SU-DHL-6 (cell line): ENCODE results near the gene SYNPR.

ENCODE experiments used
- H2AFZ ChIP-seq: fragments of 200-600 bp; sonication (generic); 2 replicates; pipeline ENCODE4 v1.6.1; 2014; ENCODE audit warnings: low read depth, mild to moderate bottlenecking, moderate library complexity, mixed read lengths, antibody characterized with exemption, low read length; ENCODE audit not compliant: severe bottlenecking
- H3F3A ChIP-seq: fragments of 200-600 bp; shearing (Covaris generic); 2 replicates; pipeline ENCODE4 v1.6.0; 2016; ENCODE audit warnings: antibody characterized with exemption, mild to moderate bottlenecking; ENCODE audit not compliant: insufficient read depth
- H3K27ac ChIP-seq: fragments of 200-600 bp; sonication (generic); 2 replicates; pipeline ENCODE4 v1.5.1; 2016; ENCODE audit warnings: low read depth, mild to moderate bottlenecking, low read length, moderate library complexity, mixed read lengths
- H3K27me3 ChIP-seq: fragments of 200-600 bp; sonication (generic), shearing (Covaris generic); 2 replicates; pipeline ENCODE4 v1.6.0; 2014; ENCODE audit warnings: mild to moderate bottlenecking, low read length
- H3K36me3 ChIP-seq: fragments of 200-600 bp; sonication (generic); 2 replicates; pipeline ENCODE4 v1.6.1; 2014; ENCODE audit warnings: mild to moderate bottlenecking, low read length, mixed read lengths
- H3K4me2 ChIP-seq: fragments of 300-600, 200-600 bp; shearing (Covaris generic), sonication (generic); 2 replicates; pipeline ENCODE4 v1.6.0; 2014; ENCODE audit warnings: low read length, low read depth, mild to moderate bottlenecking; ENCODE audit not compliant: poor library complexity, severe bottlenecking
- H3K4me3 ChIP-seq: fragments of 200-600 bp; sonication (generic); 2 replicates; pipeline ENCODE4 v1.5.1; 2014; ENCODE audit warnings: antibody characterized with exemption, low read length, mild to moderate bottlenecking, mixed read lengths; ENCODE audit not compliant: insufficient read depth, poor library complexity, severe bottlenecking
- H3K79me2 ChIP-seq: fragments of 200-600 bp; sonication (generic); 2 replicates; pipeline ENCODE4 v1.6.1; 2014; ENCODE audit warnings: mild to moderate bottlenecking, low read length, moderate library complexity; ENCODE audit not compliant: insufficient read depth
- H3K9ac ChIP-seq: fragments of 200-600 bp; sonication (generic); 2 replicates; pipeline ENCODE4 v1.7.0; 2014; ENCODE audit warnings: mild to moderate bottlenecking, low read length
- H3K9me2 ChIP-seq: fragments of 200-600 bp; sonication (generic); replicated peaks from 2 replicates; pipeline ENCODE4 v1.6.1; 2014; ENCODE audit warnings: low read length; ENCODE audit not compliant: insufficient read depth
- H3K9me3 ChIP-seq: fragments of 200-600 bp; sonication (generic); 2 replicates; pipeline ENCODE4 v1.6.1; 2014; ENCODE audit warnings: low read length, mixed read lengths; ENCODE audit not compliant: insufficient read depth
- H4K20me1 ChIP-seq: fragments of 200-600 bp; sonication (generic); 2 replicates; pipeline ENCODE4 v1.6.1; 2014; ENCODE audit warnings: low read depth, mild to moderate bottlenecking, antibody characterized with exemption, low read length, moderate library complexity, mixed read lengths
- EZH2phosphoT487 ChIP-seq: fragments of 200-600 bp; sonication (generic), shearing (Covaris generic); conservative IDR thresholded peaks from 2 replicates; pipeline ENCODE4 v1.6.1; 2018; ENCODE audit warnings: mild to moderate bottlenecking, antibody characterized with exemption, low read length, moderate library complexity, mixed read lengths
- TF ChIP-seq, protein P1 (sequence below): fragments of 200-600 bp; sonication (generic); IDR thresholded peaks from one replicate; pipeline ENCODE4 v1.5.1; 2017; ENCODE audit warnings: antibody characterized with exemption, mild to moderate bottlenecking, low read length, moderate library complexity; ENCODE audit not compliant: insufficient read depth, poor library complexity, severe bottlenecking

The SYNPR gene

DNA sequence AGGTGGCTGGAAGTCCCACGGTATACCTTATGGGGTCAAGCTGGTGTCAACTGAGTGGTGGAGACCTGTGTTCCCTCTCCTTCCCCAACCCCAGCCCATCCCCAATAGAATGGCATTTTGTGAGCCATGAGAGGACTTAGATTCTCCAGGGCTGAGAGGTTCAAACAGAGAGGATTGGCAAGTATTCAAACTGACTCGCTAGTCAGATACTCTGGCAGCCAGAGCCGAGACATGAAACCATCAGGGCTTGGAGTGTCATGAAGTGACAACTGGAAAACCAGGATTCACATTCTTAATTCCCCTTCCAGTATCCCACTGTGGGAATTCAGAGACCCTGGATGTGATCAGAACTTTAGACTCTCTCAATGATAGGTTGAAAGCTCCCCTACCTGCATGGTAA lies 215.0 kb downstream of the SYNPR start:
- Histone ChIP-seq H3K79me2 (no peaks in the 10 kb centered on the region), H3K9ac (no peak overlapping the region), H3K9me2 (no peaks in the 10 kb centered on the region), H3K4me2 (no peak overlapping the region), H3K4me3 (no peak overlapping the region), H3K27me3 (no peaks in the 10 kb centered on the region), H4K20me1 (no peaks in the 10 kb centered on the region), H2AFZ (no peak overlapping the region), H3K36me3 (no peaks in the 10 kb centered on the region), H3K27ac (no peak overlapping the region), H3F3A (no peaks in the 10 kb centered on the region), H3K9me3 (no peaks in the 10 kb centered on the region)
- no peak for TF ChIP-seq EZH2phosphoT487
- TF ChIP-seq, protein P1, sequence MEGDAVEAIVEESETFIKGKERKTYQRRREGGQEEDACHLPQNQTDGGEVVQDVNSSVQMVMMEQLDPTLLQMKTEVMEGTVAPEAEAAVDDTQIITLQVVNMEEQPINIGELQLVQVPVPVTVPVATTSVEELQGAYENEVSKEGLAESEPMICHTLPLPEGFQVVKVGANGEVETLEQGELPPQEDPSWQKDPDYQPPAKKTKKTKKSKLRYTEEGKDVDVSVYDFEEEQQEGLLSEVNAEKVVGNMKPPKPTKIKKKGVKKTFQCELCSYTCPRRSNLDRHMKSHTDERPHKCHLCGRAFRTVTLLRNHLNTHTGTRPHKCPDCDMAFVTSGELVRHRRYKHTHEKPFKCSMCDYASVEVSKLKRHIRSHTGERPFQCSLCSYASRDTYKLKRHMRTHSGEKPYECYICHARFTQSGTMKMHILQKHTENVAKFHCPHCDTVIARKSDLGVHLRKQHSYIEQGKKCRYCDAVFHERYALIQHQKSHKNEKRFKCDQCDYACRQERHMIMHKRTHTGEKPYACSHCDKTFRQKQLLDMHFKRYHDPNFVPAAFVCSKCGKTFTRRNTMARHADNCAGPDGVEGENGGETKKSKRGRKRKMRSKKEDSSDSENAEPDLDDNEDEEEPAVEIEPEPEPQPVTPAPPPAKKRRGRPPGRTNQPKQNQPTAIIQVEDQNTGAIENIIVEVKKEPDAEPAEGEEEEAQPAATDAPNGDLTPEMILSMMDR: no peak

DNA sequence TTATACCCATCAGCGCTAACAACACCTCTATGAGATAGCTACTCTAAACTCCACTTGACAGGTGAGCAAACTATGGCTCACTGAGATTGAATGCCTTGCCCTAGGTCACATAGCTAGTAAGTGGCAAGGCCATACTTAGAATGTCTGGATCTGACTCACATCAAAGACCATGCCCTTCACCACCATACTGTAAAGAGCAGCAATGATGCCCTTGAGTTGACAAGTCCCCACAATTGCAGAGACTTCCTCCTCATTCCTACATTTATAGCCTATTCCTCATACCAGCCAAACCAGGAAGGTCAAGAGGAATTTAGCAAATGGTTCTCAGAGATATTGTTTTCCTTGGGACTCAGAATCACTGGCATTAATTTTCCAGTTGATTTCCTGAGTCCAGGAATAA lies 216.5 kb downstream of the SYNPR start:
- Histone ChIP-seq H3K9me2 (no peaks in the 10 kb centered on the region), H3K36me3 (no peaks in the 10 kb centered on the region), H2AFZ (no peak overlapping the region), H3K4me3 (no peak overlapping the region), H3F3A (no peaks in the 10 kb centered on the region), H3K79me2 (no peaks in the 10 kb centered on the region), H3K4me2 (no peak overlapping the region), H3K9ac (no peak overlapping the region), H4K20me1 (no peaks in the 10 kb centered on the region), H3K27me3 (no peaks in the 10 kb centered on the region), H3K9me3 (no peaks in the 10 kb centered on the region), H3K27ac (no peak overlapping the region)
- TF ChIP-seq EZH2phosphoT487: no peak
- TF ChIP-seq, protein P1: no peak

GRCh38 chr3:63497641-63498040 lies 219.5 kb downstream of the SYNPR start:
- Histone ChIP-seq H3K4me2 (no peak overlapping the region), H3K9me2 (no peaks in the 10 kb centered on the region), H3K36me3 (no peaks in the 10 kb centered on the region), H3K9ac (no peak overlapping the region), H3K27ac (no peak overlapping the region), H3K27me3 (no peaks in the 10 kb centered on the region), H3K79me2 (no peaks in the 10 kb centered on the region), H3F3A (no peaks in the 10 kb centered on the region), H4K20me1 (no peaks in the 10 kb centered on the region), H3K4me3 (no peak overlapping the region), H2AFZ (no peak overlapping the region), H3K9me3 (no peaks in the 10 kb centered on the region)
- TF ChIP-seq, protein P1: no peak
- no peak for TF ChIP-seq EZH2phosphoT487
